ENCODE measurements around the gene IGF2BP3.
"Not testable (repeated sequence)": the region's sequence is repeated elsewhere in the genome, so short reads cannot be mapped to it uniquely, and the experiment has no call there.

IGF2BP3 gene

GRCh38 chr7:23470330-23471105, at the start of gene IGF2BP3:
IGF2BP3 (minus strand) TSS chr7:23470491; CDS start chr7:23470110, 381 bp downstream.
- H3K4me3 ChIP-seq: peak within 1 kb of the TSS; percentile 55
- H3K9ac ChIP-seq: no peak within 1 kb of the TSS
- TF ChIP-seq Cebpa-rat (IDR thresholded peaks at IDR 0.05): no peak
- peaks cover 95% of the 10 kb centered on the region for H4K20me1 ChIP-seq
- no peaks in the 10 kb centered on the region; the same call in 1 of the 2 replicates for H3K9me3 ChIP-seq
- no peak within 1 kb of the TSS for H3K27ac ChIP-seq
- peaks cover 32% of the 10 kb centered on the region for H3K4me1 ChIP-seq
- no peaks in the 10 kb centered on the region for H3K36me3 ChIP-seq
- H3K27me3 ChIP-seq: peaks cover 100% of the 10 kb centered on the region
- H3K4me2 ChIP-seq: peak within 1 kb of the TSS; percentile 74

- Histone ChIP-seq H4K20me1 (peaks cover 100% of the 10 kb centered on the region), H3K27ac (no peak overlapping the region), H3K9me3 (peaks cover 9% of the 10 kb centered on the region; the same call in 1 of the 2 replicates), H3K27me3 (no peaks in the 10 kb centered on the region), H3K4me3 (no peak overlapping the region), H3K4me2 (no peak overlapping the region), H3K9ac (no peak overlapping the region), H3K4me1 (no peaks in the 10 kb centered on the region), H3K36me3 (peaks cover 99% of the 10 kb centered on the region)
- no peak for TF ChIP-seq Cebpa-rat (IDR thresholded peaks at IDR 0.05)
These were observed 44.5 kb upstream of the IGF2BP3 start for GRCh38 chr7:23514755-23515154.

- H3K4me1 ChIP-seq, H3K27ac ChIP-seq, H3K4me3 ChIP-seq, H3K9ac ChIP-seq, H3K4me2 ChIP-seq, H3K27me3 ChIP-seq, H3K9me3 ChIP-seq: not testable (repeated sequence)
- peaks cover 99% of the 10 kb centered on the region for H3K36me3 ChIP-seq
- H4K20me1 ChIP-seq: peaks cover 100% of the 10 kb centered on the region
These were observed 43.5 kb upstream of the IGF2BP3 start for GRCh38 chr7:23513746-23514145.

GRCh38 chr7:23494009-23494408, 23.7 kb upstream of the IGF2BP3 start:
- Histone ChIP-seq H3K36me3 (peaks cover 25% of the 10 kb centered on the region), H3K4me3 (no peak overlapping the region), H3K9ac (no peak overlapping the region), H4K20me1 (no peaks in the 10 kb centered on the region), H3K9me3 (no peaks in the 10 kb centered on the region), H3K4me2 (no peak overlapping the region), H3K4me1 (peaks cover 16% of the 10 kb centered on the region), H3K27ac (no peak overlapping the region), H3K27me3 (no peaks in the 10 kb centered on the region)
- no peak for TF ChIP-seq Cebpa-rat (IDR thresholded peaks at IDR 0.05)

- no peaks in the 10 kb centered on the region for H3K9me3 ChIP-seq
- no peaks in the 10 kb centered on the region for H3K27me3 ChIP-seq
- no peak overlapping the region for H3K27ac ChIP-seq
- peaks cover 16% of the 10 kb centered on the region for H3K4me1 ChIP-seq
- TF ChIP-seq Cebpa-rat (IDR thresholded peaks at IDR 0.05): no peak
- H3K4me2 ChIP-seq: peak overlapping the region; percentile 80
- no peak overlapping the region for H3K9ac ChIP-seq
- H4K20me1 ChIP-seq: no peaks in the 10 kb centered on the region
- 0 out of 2 replicates have a peak, but pooled peaks cover 8% of the 10 kb centered on the region for H3K36me3 ChIP-seq
- H3K4me3 ChIP-seq: no peak overlapping the region
These were observed 21.2 kb upstream of the IGF2BP3 start for GRCh38 chr7:23491502-23491901.

- H3K9me3 ChIP-seq: no peaks in the 10 kb centered on the region
- H3K4me2 ChIP-seq: peak overlapping the region; percentile 80
- H4K20me1 ChIP-seq: no peaks in the 10 kb centered on the region
- TF ChIP-seq Cebpa-rat (IDR thresholded peaks at IDR 0.05): no peak
- peaks cover 16% of the 10 kb centered on the region for H3K4me1 ChIP-seq
- 0 out of 2 replicates have a peak, but pooled peaks cover 8% of the 10 kb centered on the region for H3K36me3 ChIP-seq
- H3K4me3 ChIP-seq: peak overlapping the region; percentile 69
- H3K27ac ChIP-seq: peak overlapping the region; percentile 79
- H3K27me3 ChIP-seq: no peaks in the 10 kb centered on the region
- peak overlapping the region; percentile 40; the same call in 1 of the 2 replicates for H3K9ac ChIP-seq
These were observed 20.3 kb upstream of the IGF2BP3 start for GRCh38 chr7:23490357-23491135.

GRCh38 chr7:23488714-23489113, 18.4 kb upstream of the IGF2BP3 start:
- H3K36me3 ChIP-seq, H3K27ac ChIP-seq, H3K4me3 ChIP-seq, H3K9ac ChIP-seq, H3K4me2 ChIP-seq, H3K27me3 ChIP-seq, H4K20me1 ChIP-seq, H3K9me3 ChIP-seq: not testable (repeated sequence)
- peaks cover 16% of the 10 kb centered on the region for H3K4me1 ChIP-seq

GRCh38 chr7:23487670-23488069, 17.4 kb upstream of the IGF2BP3 start:
- H3K4me3 ChIP-seq: no peak overlapping the region
- H3K9me3 ChIP-seq: no peaks in the 10 kb centered on the region
- H4K20me1 ChIP-seq: no peaks in the 10 kb centered on the region
- peaks cover 16% of the 10 kb centered on the region for H3K4me1 ChIP-seq
- no peak overlapping the region for H3K9ac ChIP-seq
- 0 out of 2 replicates have a peak, but pooled peaks cover 4% of the 10 kb centered on the region for H3K36me3 ChIP-seq
- H3K27me3 ChIP-seq: no peaks in the 10 kb centered on the region
- no peak overlapping the region for H3K4me2 ChIP-seq
- no peak for TF ChIP-seq Cebpa-rat (IDR thresholded peaks at IDR 0.05)
- no peak overlapping the region for H3K27ac ChIP-seq

- Histone ChIP-seq H3K4me1 (peaks cover 13% of the 10 kb centered on the region), H3K9ac (no peak overlapping the region), H3K4me3 (no peak overlapping the region), H3K27ac (no peak overlapping the region), H3K27me3 (no peaks in the 10 kb centered on the region; the same call in 1 of the 2 replicates), H3K36me3 (no peaks in the 10 kb centered on the region), H3K4me2 (no peak overlapping the region), H4K20me1 (no peaks in the 10 kb centered on the region), H3K9me3 (no peaks in the 10 kb centered on the region)
- TF ChIP-seq Cebpa-rat (IDR thresholded peaks at IDR 0.05): no peak
These were observed 15.9 kb upstream of the IGF2BP3 start for GRCh38 chr7:23486002-23486773.
